Activated naive CD4-positive, alpha-beta T cell treated with anti-CD3 and anti-CD28 coated beads for 36 hours (primary cell): ENCODE measurements around the gene NSUN3. TPM values are rescaled to one million over a fixed set of nuclear protein-coding genes. Genes with fewer than 3 reads are reported as not detected.

Experiments
- CTCF ChIA-PET: fragments of 350-600 bp; sonication (Branson Sonifier 250); formaldehyde crosslinking; loops from one replicate; lab custom pipeline; 2021; ENCODE audit warnings: antibody characterized with exemption; lab: Charles Lee
- DNase-seq: peaks from one replicate; pipeline ENCODE4 v3.0.0-alpha.2; 2020
- H3K27ac Mint-ChIP-seq: one replicate; pipeline ENCODE4 v1.8.0; 2021; ENCODE audit warnings: mild to moderate bottlenecking, mixed read lengths
- H3K27me3 Mint-ChIP-seq: one replicate; pipeline ENCODE4 v1.8.0; 2021; ENCODE audit warnings: low read depth, mixed read lengths
- H3K36me3 Mint-ChIP-seq: one replicate; pipeline ENCODE4 v1.8.0; 2021; ENCODE audit warnings: low read depth, mixed read lengths
- H3K4me1 Mint-ChIP-seq: one replicate; pipeline ENCODE4 v1.8.0; 2021; ENCODE audit warnings: low read depth, mixed read lengths
- H3K4me3 Mint-ChIP-seq: one replicate; pipeline ENCODE4 v1.8.0; 2021; ENCODE audit warnings: mild to moderate bottlenecking, moderate library complexity, mixed read lengths
- H3K9me3 Mint-ChIP-seq: one replicate; pipeline ENCODE4 v1.8.0; 2021; ENCODE audit warnings: mixed read lengths
- intact Hi-C: fragments of 100-400 bp; cut with micrococcal nuclease; formaldehyde crosslinking; loops from one replicate; pipeline ENCODE4 v1.15.1; 2023
- total RNA-seq, 2 experiments: library from RNA; stranded (reverse); gene quantifications; one replicate each; pipeline ENCODE4 v1.2.3, GENCODE V29; 2021

The NSUN3 gene
- total RNA-seq, 2 experiments from 2014 or later, result 10.9 to 15.8 TPM

GRCh38 chr3:94176988-94177745 lies 114.3 kb downstream of the NSUN3 start:
- Mint-ChIP-seq H3K4me1 (no peaks in the 10 kb centered on the region), H3K36me3 (no peaks in the 10 kb centered on the region), H3K27ac (no peak overlapping the region), H3K9me3 (no peaks in the 10 kb centered on the region), H3K27me3 (peaks cover 12% of the 10 kb centered on the region), H3K4me3 (no peak overlapping the region)
- CTCF ChIA-PET, result no interaction called here
- DNase-seq, result no peak
- intact Hi-C loops, result no loop called here

Other genes with a start within 250 kb of the NSUN3 start
- under 1 TPM; 0.55 to 0.94 TPM for gene PROS1, start 89.2 kb upstream of the NSUN3 start, total RNA-seq
- 1 to 10 TPM; 8.0 to 8.3 TPM for gene ARL13B, start 82.9 kb upstream of the NSUN3 start, total RNA-seq
- gene STX19, start 34.5 kb upstream of the NSUN3 start, total RNA-seq, result not detected
- gene DHFR2, start 145 bp upstream of the NSUN3 start, total RNA-seq, result 1 to 10 TPM; 4.5 to 5.3 TPM